HG03064 (cell line): Measurements from ENCODE around the gene NDOR1.

ENCODE experiments used
- ATAC-seq: cut with Tn5 transposase; IDR thresholded peaks from one replicate; pipeline ENCODE4 v1.9.1; 2021; ENCODE audit warnings: low read depth; ENCODE audit not compliant: unreplicated experiment

Gene NDOR1

DNA sequence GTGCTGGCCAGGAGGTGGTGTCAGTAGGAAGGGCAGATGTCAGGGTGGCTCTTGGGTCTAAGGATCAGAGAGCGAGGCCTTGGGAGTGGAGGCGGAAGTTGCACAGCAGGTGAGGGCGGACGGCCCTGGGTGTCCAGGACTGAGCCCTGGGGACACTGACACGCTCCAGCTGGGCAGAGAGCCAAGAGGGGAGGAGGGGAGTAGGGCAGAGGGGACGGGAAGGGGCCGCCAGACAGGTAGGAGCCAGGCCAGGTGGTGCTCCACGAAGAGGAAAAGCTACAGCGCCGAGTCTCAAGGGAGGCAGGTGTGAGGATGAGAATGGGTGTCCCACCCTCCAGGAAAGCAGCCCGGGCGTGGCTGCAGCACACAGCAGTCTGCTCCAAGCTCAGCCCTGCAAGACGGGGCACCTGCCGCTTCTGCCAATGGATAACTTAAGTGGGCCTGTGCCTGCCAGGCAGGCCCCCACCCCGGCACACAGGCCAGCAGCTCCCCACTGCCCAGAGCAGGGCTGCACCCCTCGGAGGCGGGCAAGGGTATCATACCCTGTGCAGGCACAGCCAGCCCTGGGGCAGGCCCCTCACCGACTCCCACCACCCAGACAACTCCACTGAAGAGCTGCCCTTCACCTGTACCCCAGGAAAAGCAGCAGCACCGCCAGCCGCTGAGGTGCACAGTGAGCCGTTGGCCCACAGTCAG, 9.8 kb upstream of the NDOR1 start:
- ATAC-seq: no peak

DNA sequence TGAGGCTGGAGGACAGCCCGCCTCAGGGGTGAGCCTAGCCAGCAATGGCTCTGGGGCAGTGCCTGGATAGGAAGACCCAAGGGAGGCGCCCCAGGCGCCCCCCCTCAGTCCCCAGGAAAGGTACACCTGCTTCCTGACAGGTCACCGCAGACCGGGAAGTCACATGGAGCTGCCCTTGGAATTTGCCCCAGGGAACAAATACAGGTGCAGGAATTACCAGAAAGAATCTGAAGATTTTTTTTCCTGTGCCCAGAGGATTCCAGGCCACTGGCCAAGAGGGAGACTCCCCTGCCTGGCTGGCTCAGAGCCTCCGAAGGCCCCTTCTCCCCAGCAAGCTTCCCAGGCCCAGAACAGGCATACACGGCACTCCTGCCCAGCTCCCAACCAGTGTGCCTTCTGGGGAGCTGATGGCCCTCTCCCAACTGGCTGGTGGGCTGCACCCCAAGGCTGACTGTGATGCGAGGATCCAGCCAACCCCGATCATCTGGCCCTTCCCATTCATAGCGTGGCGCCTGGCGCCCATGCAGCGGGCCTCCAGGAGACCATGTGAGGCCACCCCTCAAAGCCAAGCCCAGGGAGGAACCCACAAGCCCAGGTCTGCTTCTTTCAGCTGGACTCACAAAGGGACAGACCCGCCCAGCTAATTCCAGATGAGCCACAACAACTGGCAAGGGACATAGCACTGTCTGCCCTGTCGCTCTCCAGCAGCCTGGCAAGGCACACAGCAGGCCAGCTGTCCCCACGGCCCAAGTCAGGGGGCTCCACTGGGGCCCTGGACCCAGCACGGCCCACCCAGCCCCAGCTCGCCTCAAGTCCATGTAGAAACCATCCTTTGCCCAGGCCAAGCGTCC, 7.2 kb upstream of the NDOR1 start:
- ATAC-seq: no peak

DNA sequence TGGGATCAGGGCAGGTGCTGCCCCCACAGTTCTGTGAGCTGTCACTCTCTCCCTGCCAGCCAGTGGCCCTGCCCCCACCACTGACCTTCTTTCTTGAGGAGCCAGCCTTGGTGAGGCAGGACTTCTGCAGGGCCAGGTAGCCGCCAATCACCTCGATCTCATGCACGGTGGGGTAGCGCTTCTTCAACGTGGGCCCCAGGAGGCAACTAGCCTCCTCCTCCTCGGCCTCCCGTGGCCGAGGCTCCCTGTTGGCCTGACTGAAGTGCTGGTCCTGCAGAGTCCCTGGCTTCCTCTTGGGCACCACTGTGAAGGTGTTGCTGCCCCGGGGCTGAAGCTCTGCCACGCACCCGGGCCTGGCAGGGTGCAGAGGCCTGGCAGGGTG, 6.6 kb upstream of the NDOR1 start:
- ATAC-seq: no peak

DNA sequence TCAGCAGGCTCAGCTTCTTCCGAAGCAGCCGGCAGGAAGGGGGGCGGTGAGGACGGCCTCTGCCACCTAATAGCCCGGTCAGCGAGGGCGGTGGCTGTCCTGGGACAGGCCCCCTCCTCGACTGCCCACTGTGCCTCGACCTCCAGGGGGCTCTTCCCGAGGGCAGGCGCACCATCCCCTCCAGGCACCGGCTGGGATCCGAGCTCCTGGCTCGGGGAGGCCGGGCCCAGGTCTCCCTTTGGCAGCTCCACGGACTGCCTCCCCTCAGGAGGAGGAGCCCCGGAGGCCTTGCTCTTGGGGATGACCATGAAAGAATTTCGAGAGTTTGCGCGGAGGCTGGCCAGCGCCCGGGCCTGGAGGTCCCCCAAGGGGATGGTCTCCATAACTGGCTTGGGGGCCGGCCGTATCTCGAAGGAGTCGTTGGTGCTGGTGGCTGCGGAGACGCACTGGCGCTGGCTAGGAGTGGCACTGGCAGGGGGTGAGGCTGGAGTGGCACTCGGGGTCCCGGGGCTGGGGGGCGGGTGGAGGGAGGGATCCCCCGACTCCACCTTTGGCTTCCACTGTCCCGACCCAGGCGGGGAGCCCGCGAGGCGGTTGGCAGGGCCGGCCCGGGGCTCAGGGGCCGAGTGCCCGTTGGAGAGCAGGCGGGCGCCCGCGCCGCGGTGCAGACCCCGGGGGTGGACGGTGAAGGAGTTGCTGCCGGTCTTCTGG, 5.9 kb upstream of the NDOR1 start:
- no peak for ATAC-seq

DNA sequence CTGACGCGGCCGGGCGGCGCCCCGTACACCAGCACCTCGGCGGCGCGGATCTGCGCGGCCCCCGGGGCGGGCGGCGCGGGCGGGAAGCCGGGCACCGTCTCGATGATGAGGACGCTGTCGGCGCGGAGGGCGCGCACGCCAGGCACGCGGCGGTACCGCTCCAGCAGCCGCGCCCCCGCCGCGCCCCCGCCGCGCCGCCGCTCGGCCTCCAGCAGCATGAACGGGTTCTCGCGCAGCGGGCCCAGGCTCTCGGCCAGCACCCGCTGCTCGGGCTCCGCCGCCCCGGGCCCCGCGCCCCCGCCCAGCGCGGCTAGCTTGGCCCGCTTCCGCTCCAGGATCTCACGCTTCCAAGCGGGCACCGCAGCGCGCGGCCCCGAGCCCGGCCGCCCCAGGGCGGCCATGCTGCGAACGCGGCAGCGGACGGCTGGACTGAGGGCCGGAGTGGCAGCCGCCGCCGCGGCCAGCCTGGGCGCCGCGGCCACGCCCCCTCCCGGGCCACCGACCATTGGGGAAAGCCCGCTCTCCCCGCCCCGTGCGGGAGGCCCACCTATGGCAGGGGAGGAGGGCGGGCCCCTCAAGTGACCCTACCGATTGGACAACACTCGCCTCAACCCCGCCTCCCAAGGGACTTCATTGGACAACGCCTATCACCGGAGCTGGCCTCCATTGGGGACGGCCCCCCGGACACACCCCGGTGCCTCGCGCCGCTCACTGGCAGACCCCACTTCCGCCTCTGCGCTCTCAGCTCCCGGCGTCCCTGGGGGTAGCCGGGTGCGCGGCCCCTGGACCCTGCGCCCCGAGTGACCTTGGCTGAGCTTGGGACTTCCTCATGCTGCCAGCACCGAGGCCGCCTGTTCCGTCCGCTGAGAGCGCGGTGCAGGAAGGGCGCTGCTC, 4.9 kb upstream of the NDOR1 start, which contains the start of gene TPRN:
TSS of gene TPRN (minus strand) at position 431 of the 894 bp plus-strand sequence. CDS start at position 401, 30 bp downstream.
- ATAC-seq: peak; percentile 84

DNA sequence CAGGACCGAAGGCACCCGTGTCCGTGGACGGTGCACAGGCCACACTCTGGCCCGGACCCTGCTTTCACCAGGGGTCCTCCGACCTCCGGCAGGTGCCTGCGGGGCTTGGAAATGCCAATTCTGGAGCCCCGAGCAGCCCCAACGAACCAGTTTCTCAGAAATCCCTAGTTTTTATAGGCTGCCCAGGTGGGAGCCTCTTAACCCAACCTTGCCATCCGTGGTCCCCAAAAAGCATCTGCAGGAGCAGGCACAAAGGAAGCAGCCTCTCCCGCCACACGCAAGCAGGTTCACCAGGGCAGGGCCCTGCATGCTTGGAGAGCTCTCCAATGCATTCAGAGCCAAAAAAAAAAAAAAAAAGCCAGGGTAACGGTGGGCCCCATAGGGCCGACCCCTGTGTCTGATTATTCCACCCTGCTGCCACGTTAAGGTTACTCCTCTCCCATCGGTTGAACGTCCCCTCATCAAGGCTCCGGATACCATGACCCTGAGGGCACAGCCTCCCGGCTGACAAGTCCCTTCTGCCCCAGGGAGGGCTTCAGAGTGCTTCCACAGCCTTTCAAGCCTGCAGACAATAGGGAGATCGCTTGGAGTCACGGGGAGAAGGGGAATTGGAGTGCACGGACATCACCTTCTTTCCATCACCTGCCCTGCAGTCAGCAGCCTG, 4.2 kb upstream of the NDOR1 start:
- ATAC-seq: no peak

DNA sequence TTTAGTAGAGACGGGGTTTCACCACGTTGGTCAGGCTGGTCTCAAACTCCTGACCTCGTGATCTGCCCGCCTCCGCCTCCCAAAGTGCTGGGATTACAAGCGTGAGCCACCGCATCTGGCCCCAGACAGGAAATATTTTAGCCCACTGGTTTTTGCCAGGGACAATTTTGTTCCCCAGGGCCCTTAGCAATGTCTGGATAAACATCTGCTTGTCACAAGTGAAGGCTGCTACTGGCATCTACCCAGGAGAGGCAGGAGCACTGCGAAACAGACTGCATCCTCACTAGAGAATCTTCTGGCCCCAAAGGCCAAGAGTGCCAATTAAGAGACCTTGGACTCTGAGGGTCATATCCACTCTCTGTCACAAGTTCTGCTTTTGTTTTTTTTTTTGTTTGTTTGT, 2.5 kb upstream of the NDOR1 start:
- no peak for ATAC-seq

DNA sequence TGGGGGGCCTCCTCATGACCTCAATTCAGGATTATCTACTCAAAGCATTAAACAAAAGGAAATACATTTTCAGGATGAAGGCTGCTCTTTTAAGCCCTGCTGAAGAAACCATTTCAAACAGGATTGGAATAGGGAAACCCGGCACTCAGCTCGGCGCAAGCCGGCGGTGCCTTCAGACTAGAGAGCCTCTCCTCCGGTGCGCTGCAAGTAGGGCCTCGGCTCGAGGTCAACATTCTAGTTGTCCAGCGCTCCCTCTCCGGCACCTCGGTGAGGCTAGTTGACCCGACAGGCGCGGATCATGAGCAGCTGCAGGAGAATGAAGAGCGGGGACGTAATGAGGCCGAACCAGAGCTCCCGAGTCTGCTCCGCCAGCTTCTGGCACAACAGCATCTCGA, 772 bp upstream of the NDOR1 start:
- ATAC-seq: no peak

DNA sequence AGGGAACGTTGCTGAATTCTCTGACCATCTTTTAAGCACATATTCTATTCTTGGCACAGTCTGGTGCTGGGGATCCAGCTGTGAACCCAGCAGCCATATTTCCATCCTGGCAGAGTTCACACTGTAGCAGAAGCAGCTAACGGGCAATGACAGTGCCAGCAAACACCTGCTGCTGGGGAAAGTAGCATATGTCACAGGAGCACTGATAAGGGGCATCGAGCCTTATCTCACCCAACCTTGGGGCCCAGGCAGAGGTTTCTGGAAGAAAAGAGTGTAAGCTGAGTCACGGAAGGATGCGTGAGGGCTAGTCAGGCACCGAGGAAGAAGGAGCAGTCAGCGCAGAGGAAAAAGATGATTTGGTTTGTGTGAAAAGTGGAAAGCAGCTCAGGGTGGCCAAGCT, 1.1 kb downstream of the NDOR1 start:
- no peak for ATAC-seq

DNA sequence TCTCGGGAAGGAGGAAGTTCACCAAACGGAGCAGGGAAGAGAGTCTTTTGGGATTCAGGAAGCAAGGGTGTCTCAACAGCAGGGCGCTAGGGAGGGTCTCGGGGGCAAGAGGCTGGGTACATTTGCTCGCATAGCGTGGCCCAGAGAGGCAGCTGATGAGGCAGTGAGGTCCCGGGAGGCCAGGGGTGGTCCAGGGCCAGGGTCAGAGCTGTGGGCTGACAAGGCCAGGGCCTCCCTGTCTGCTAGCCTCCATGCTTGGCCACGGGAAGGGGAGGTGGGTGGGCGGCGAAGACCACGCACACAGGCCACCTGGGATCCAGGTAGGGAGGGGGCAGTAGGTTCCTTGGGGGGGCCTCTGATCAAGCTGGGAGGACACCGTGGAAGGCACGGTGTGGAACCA, 6.0 kb downstream of the NDOR1 start:
- no peak for ATAC-seq

DNA sequence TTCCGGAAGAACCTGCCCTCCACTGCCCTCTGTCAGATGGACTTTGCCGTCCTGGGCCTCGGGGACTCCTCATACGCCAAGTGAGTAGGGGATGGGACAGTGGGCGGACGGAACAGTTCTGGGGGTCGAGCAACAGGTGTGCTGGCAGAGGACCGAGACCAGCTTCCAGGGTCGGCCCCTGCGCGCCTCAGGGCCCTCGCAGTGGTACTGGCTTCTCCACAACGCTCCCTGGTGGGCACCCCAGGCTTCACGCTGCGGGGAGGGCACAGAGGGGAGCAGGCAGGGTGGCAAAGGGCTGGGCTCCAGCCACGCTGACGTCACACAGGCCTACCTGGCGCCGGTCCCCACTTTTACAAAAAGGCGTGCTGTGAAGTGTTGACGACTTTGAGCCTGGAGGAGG, 7.0 kb downstream of the NDOR1 start:
- no peak for ATAC-seq

DNA sequence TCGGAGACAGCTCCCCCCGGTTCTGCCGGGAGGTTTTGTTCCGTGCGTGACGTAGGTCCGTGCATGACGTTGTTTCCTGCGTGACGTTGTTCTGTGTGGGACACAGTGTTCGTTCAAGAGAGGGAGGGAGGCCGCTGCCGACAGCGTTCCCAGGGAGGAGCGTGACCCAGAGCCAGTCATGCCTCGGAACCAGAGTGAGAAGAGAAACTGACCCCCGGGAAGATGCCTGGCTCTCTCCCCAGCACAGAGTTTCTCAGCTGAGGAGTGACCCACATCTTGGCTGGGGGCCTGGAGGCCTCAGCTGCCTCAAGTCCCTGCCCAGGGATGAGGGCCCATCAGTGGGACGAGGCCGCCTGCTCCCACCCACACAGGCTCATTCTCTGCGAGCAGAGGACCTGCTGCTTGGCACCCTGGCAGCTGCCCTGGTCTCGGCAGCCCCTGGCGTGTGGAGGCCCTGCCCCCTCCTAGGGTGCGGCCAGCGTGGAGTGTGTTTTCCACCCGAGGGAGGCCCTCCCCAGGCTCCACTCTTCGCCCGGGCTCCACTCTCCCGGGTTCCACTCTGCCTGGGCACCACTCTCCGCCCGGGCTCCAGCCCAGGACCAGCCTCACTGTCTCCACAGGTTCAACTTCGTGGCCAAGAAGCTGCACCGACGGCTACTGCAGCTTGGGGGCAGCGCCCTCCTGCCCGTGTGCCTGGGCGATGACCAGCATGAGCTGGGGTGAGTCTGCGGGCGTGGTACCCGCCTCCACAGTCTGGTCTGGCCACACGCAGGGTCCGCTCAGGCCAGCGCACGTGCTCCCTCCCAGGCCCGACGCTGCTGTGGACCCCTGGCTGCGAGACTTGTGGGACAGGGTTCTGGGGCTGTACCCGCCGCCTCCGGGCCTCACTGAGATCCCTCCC, 7.9 kb downstream of the NDOR1 start:
- no peak for ATAC-seq

DNA sequence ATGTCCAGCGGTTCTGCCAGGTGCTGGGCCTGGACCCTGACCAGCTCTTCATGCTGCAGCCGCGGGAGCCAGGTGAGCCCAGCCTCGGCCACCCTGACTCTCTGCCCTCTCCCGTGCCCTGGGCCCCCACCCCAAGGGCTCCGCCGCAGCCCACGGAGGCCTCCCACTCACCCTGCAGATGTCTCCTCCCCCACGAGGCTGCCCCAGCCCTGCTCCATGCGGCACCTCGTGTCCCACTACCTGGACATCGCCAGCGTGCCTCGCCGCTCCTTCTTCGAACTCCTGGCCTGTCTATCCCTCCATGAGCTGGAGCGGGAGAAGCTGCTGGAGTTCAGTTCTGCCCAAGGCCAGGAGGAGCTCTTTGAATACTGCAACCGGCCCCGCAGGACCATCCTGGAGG, 9.1 kb downstream of the NDOR1 start:
- no peak for ATAC-seq

DNA sequence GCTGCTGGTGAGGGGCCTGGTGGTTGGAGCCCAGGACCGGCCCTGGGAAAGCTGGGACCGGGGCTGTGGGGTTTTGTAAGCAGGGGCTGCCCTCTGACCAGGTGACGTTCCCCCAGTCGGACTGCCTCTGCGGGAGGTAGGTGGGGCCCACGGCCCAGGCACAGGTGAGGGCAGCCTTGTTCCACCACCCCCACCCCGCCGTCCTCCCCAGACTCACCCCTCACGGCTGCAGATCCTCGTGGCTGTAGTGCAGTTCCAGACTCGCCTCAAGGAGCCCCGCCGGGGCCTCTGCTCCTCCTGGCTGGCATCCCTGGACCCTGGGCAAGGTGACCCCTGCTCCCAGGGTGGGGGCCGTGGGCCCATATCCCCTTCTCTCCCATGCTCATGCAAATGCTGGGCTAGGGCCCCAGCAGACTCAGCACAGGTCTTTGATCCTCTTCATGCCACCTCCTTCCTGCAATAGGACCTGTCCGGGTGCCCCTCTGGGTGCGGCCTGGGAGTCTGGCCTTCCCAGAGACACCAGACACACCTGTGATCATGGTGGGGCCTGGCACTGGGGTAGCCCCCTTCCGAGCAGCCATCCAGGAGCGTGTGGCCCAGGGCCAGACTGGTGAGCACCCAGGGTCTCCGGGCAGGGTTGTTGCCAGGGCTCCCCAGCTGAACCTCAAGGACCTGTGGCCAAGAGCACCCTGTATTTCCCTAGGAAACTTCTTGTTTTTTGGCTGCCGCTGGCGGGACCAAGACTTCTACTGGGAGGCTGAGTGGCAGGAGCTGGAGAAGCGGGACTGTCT, 9.9 kb downstream of the NDOR1 start:
- no peak for ATAC-seq

DNA sequence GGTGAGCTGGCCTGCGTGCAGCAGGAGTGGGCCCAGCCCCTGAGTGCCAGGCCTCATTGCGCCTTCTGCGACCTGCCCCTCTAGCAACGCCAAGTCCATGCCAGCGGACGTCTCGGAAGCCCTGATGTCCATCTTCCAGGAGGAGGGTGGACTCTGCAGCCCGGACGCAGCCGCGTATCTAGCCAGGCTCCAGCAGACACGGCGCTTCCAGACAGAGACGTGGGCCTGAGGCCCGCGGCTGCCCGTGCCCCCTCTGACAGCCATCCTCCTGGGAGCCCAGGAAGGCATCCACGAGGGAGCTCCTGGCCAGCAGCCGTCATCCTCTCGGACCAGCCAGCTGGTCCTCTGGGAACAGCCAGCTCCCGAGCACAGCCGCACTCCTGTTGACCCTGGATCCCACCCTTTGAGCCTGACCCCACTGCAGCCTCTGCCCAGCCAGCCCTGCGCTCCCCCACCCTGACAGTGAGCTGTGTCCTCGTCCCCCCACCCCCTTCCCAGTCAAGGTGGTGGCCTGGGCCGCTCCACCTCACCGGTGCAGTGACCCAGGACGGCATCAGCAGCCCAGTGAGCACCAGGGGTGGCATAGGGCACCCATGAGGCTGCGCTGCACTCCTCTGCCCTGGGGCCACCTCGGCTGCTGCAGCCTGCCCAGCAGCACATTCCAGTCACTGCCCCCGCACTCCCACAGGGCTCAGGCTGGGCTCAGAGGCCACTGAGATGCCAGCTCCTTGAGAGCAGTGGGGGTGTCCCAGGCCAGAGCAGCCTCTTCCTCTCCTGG, 10.9 kb downstream of the NDOR1 start:
- ATAC-seq: no peak

DNA sequence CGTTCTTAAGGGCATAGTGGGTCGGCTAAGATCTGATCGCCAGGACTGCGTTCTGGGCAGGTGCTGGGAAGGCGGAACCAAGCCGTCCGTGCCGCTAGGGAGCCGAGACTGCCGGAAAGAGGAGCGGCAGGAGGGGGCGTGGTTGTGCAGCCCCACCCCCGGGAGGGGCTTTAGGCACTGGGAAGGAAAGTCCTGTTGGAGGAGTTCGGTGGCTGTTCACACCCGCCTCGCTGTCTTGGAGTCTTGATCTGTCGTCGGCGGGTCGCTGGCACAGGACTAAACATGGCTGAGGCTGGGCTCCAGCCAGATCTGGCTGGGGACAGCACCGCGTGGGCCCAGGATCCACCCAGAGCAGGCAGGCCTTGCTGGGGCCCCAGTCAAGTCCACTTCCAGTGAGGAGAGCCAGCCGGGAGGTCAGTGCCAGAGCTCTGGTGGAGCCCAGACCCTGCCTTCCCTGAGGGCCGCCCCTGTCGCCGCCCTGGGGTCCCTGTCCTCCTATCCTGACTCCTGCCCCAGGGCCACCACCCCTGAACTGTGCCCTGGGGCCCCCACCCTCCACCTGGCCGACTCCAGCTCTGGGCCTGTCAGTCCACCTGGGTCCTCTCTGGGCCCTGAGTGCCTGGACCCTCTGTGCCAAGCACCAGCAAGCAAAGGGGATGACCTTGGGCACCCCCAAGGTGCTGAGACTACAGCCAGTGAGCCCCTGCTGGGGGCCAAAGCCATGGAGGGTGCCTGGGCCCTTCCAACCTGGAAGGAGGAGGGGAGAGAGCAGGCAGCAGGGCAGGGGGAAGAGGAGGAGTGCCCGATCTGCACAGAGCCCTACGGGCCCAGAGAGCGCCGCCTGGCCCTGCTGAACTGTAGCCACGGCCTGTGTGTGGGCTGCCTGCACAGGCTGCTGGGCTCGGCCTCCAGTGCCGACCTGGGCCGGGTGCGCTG, 12.0 kb downstream of the NDOR1 start:
- ATAC-seq: no peak
